Psoas muscle (tissue), 8 donors: ENCODE results near the gene DCLK3. TPM values are rescaled to one million over a fixed set of nuclear protein-coding genes. Genes with fewer than 3 reads are reported as not detected.

ENCODE experiments used
- ATAC-seq, 4 donors: fragments of 200-7000 bp; cut with Tn5 transposase; one replicate each; pipeline ENCODE4 v1.9.1; 2020; ENCODE audit warnings: moderate library complexity in 3 of 4, mild to moderate bottlenecking in 2 of 4
- DNase-seq, 2 donors: peaks; one replicate each; pipeline ENCODE4 v3.0.0-alpha.2; 2020
- H3K27ac ChIP-seq: fragments of 200-600 bp; one replicate; pipeline ENCODE4 v1.8.0; 2022
- H3K27me3 ChIP-seq, 3 donors: fragments of 200-600 bp in 1 of 3; one replicate each; pipeline versions ENCODE4 v1.6.1 to v1.8.0; 2013 to 2022; ENCODE audit warnings: low read length in 2 of 3, mild to moderate bottlenecking in 2 of 3, moderate library complexity in 1 of 3; ENCODE audit not compliant: insufficient read depth in 3 of 3
- H3K36me3 ChIP-seq, 2 donors: fragments of 200-600 bp in 1 of 2; one replicate each; pipeline versions ENCODE4 v1.6.1 to v1.8.0; 2013 to 2022; ENCODE audit warnings: low read depth in 1 of 2, mild to moderate bottlenecking in 1 of 2, moderate library complexity in 1 of 2; ENCODE audit not compliant: insufficient read depth in 1 of 2
- H3K4me1 ChIP-seq: fragments of 200-600 bp; one replicate; pipeline ENCODE4 v1.8.0; 2022
- H3K4me3 ChIP-seq: fragments of 200-600 bp; one replicate; pipeline ENCODE4 v1.8.0; 2022; ENCODE audit warnings: mild to moderate bottlenecking
- H3K9me3 ChIP-seq: fragments of 200-600 bp; one replicate; pipeline ENCODE4 v1.8.0; 2022
- WGBS, 3 donors: extraction: QIAGEN DNeasy Blood & Tissue Kit; methylation state at CpG; one replicate each; pipeline versions ENCODE4 v1.1.6 to v1.1.7; 2013; 5-methylcytosine and 5-hydroxymethylcytosine counted together
- intact Hi-C, 2 donors: fragments of 100-400 bp; cut with DNase I; formaldehyde crosslinking; loops; one replicate each; pipeline versions ENCODE4 v1.11.0 to v1.14.2; 2022
- long read RNA-seq, 2 donors: library from polyadenylated mRNA; unstranded; transcript quantifications; one replicate each; pipeline ENCODE4 v2.0.0, GENCODE V29; 2021
- polyA plus RNA-seq, 3 donors: library from polyadenylated mRNA; stranded (reverse); fragments of 200-250 nt; gene quantifications; one replicate each; pipeline ENCODE4 v1.2.3, GENCODE V29; 2013
- total RNA-seq, 4 donors: library from RNA; stranded (reverse); fragmentation: NEBNext Ultra II Directional in 2 of 4; extraction: Animal tissue kit (Norgen Biotek cat#: 25700) in 2 of 4; gene quantifications; one replicate each; pipeline versions ENCODE4 v1.2.1 to v1.2.4, GENCODE V29; 2021 to 2023
- TF ChIP-seq, protein P1 (sequence below): fragments of 200-600 bp; IDR thresholded peaks from one replicate; pipeline ENCODE4 v1.8.0; 2022; ENCODE audit warnings: antibody characterized with exemption
- donor health status: healthy with polysubstance abuse.
- donor health status: DM: no; HTN: no; CAD: no; lungs with moderate emphysema.
- donor health status: Bipolar disorder and iron deficiency.
- donor health status: healthy.
- donor health status: DM: yes; HTN: yes; CAD: no.
- donor health status: DM: no; HTN: no; CAD: no.
- donor health status: DM: no; HTN: no; CAD: no.
- donor health status: DM: yes; HTN: yes; CAD: no.

Gene DCLK3, protein sequence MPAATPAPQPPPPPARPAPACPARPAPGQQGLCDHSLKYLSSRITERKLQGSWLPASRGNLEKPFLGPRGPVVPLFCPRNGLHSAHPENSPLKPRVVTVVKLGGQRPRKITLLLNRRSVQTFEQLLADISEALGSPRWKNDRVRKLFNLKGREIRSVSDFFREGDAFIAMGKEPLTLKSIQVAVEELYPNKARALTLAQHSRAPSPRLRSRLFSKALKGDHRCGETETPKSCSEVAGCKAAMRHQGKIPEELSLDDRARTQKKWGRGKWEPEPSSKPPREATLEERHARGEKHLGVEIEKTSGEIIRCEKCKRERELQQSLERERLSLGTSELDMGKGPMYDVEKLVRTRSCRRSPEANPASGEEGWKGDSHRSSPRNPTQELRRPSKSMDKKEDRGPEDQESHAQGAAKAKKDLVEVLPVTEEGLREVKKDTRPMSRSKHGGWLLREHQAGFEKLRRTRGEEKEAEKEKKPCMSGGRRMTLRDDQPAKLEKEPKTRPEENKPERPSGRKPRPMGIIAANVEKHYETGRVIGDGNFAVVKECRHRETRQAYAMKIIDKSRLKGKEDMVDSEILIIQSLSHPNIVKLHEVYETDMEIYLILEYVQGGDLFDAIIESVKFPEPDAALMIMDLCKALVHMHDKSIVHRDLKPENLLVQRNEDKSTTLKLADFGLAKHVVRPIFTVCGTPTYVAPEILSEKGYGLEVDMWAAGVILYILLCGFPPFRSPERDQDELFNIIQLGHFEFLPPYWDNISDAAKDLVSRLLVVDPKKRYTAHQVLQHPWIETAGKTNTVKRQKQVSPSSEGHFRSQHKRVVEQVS
- total RNA-seq (1 to 10 TPM in 2 of 4 donors, under 1 TPM in 2; 0.54 to 1.7 (median 0.93) TPM), polyA plus RNA-seq (under 1 TPM; 0.34 to 0.42 (median 0.36) TPM)
- long read RNA-seq, donor 1, partial matches to known transcripts = 1 of 2 reads
- long read RNA-seq, donor 1, other reads (novel, unspliced or antisense) = 1 of 2 reads
- long read RNA-seq, donor 2, full-length matches to known transcripts = 1 of 2 reads
- long read RNA-seq, donor 2, partial matches to known transcripts = 0 of 2 reads
- long read RNA-seq, donor 2, other reads (novel, unspliced or antisense) = 1 of 2 reads

DNA sequence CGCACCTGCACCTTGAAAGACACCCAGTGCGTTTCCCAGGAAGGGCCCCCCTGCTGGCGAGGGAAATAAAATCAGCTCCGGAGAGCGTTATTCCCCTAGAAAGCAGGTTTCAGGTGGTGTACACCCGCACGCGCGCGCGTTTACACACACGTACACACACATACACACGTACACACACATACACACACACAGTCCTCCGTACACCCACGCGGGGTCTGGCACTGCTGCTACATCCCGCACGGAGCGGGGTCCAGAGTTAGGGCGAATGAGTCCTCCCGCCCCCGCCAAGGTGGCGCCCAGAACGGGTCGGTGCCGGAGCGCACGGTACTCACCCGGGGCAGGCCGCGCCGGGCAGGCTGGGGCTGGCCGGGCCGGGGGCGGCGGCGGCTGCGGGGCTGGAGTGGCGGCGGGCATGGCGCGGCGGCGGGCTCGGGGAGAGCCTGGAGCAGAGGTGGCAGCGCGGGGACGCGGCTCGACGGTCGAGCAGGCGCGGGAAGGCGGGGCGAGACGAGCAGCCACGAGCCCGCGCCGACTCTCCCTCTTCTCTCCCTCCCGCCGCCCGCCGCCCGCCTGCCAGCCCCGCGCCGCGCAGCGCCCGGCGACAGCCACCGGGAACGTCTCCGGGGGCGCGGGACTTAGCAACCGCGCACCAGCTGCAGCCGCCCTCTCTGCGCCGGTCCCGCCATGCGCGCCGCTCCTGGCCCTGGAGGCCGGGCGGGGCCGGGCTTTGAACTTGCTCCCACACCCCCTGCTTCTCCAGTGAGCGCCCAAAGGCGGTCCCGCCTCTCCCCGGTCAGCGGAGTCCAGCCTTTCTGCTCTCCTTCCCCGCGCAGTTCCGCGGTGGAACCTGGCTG lies at the start of gene DCLK3:
Gene DCLK3, minus strand, starts transcription at position 704 of the 854 bp plus-strand sequence. Its CDS starts 290 bp downstream, at position 414.
- H3K27me3 ChIP-seq = peaks cover 3 to 49% (median 12%) of the 10 kb centered on the region in 3 donors
- H3K36me3 ChIP-seq = no peaks in the 10 kb centered on the region
- intact Hi-C loops = no loop called here
- 1 to 3% (median 2%) methylated on average over 56 to 99 of the region's 99 CpGs for WGBS, 3 donors
- H3K4me3 ChIP-seq = peak within 1 kb of the TSS; percentile 56
- TF ChIP-seq, protein P1, sequence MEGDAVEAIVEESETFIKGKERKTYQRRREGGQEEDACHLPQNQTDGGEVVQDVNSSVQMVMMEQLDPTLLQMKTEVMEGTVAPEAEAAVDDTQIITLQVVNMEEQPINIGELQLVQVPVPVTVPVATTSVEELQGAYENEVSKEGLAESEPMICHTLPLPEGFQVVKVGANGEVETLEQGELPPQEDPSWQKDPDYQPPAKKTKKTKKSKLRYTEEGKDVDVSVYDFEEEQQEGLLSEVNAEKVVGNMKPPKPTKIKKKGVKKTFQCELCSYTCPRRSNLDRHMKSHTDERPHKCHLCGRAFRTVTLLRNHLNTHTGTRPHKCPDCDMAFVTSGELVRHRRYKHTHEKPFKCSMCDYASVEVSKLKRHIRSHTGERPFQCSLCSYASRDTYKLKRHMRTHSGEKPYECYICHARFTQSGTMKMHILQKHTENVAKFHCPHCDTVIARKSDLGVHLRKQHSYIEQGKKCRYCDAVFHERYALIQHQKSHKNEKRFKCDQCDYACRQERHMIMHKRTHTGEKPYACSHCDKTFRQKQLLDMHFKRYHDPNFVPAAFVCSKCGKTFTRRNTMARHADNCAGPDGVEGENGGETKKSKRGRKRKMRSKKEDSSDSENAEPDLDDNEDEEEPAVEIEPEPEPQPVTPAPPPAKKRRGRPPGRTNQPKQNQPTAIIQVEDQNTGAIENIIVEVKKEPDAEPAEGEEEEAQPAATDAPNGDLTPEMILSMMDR = no peak
- ATAC-seq (no peak), DNase-seq (peak; percentile 18 to 56)
- no peak within 1 kb of the TSS for H3K27ac ChIP-seq
- no peaks in the 10 kb centered on the region for H3K9me3 ChIP-seq
- no peaks in the 10 kb centered on the region for H3K4me1 ChIP-seq

DNA sequence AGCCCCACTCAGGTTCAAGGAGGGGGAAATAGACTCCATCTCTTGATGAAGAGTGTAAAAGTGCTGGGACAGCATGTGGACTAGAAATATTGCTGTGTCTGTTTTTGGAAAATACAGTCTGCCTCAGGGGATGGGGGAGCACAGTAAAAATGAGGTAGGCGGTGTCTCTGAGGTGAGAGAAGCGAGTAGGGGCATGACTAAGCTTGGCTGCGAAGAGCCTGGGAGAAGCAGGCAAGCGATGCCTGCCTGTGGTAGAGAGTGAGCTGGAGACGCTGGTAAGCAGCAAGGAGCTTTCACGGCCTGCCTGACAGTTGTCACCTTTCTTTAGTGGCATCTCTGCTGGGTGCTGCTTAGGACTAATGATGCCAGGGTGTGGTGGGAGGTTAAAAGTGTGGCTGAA lies 49.0 kb upstream of the DCLK3 start:
- WGBS, 3 donors = 74 to 81% (median 78%) methylated on average over 6 of the region's 6 CpGs
- Histone ChIP-seq H3K4me3 (no peak overlapping the region), H3K27me3 (no peaks in the 10 kb centered on the region), H3K36me3 (no peaks in the 10 kb centered on the region), H3K27ac (no peak overlapping the region), H3K4me1 (no peaks in the 10 kb centered on the region), H3K9me3 (no peaks in the 10 kb centered on the region)
- TF ChIP-seq, protein P1 = no peak
- ATAC-seq = no peak
- intact Hi-C loops = no loop called here
- DNase-seq = no peak

DNA sequence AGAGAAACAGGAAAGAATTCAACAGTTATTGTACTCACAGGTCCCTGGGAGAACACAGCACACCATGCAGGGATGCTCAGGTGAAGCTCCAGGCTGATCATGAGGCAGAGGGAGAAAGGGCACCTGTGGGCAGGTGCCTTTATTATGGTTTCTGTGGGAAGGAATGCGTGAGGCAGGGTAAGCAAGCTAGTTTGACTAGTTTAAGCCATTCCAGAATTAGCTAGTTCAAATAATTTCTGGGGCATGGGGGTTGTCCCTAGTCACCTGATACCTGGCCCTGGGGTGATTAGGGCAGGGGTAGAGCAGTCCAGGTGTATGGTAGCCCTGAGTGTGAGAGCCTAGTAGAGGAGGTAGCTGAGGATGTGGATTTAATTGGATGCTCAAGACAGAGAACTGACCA lies 47.9 kb upstream of the DCLK3 start:
- WGBS, 3 donors = 86 to 96% (median 87%) methylated on average over 1 of the region's 1 CpG
- DNase-seq (no peak), ATAC-seq (no peak)
- no peaks in the 10 kb centered on the region for H3K4me1 ChIP-seq
- intact Hi-C loops = no loop called here
- no peaks in the 10 kb centered on the region for H3K36me3 ChIP-seq
- TF ChIP-seq, protein P1 = no peak
- no peak overlapping the region for H3K27ac ChIP-seq
- no peaks in the 10 kb centered on the region for H3K27me3 ChIP-seq
- no peaks in the 10 kb centered on the region for H3K9me3 ChIP-seq
- H3K4me3 ChIP-seq = no peak overlapping the region

DNA sequence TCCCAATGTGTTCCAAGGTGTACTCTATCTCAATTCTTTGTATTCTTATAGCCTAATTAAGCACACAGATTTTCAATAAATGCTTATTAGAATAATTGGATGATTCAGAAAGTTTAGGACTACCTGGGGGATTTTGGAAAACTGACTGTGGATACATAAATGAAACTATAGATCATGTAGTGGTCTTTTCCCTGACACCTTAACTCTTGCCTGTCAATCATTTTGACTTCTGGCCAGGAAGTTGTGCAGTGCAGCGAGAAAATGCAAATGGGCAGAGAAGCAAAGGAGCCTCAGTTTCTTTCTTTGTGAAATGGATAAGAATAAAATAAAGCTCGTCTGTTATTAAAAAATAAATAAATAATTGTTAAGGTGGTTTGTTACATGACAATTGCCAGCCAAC lies 47.4 kb upstream of the DCLK3 start:
- no peaks in the 10 kb centered on the region for H3K9me3 ChIP-seq
- ATAC-seq = no peak
- intact Hi-C loops = no loop called here
- no peak overlapping the region for H3K4me3 ChIP-seq
- WGBS, 3 donors = 82 to 86% (median 86%) methylated on average over 2 of the region's 2 CpGs
- H3K36me3 ChIP-seq = no peaks in the 10 kb centered on the region
- TF ChIP-seq, protein P1 = no peak
- H3K27ac ChIP-seq = no peak overlapping the region
- H3K27me3 ChIP-seq = no peaks in the 10 kb centered on the region
- DNase-seq = no peak
- no peaks in the 10 kb centered on the region for H3K4me1 ChIP-seq
